ENCODE data around the gene RTEL1. TPM values are rescaled to one million over a fixed set of nuclear protein-coding genes. Genes with fewer than 3 reads are reported as not detected.
"Not testable (repeated sequence)": the region's sequence is repeated elsewhere in the genome, so short reads cannot be mapped to it uniquely, and the experiment has no call there.

Gene RTEL1
- total RNA-seq, 1 donor from 2014 or later, result 55.5 TPM

- Mint-ChIP-seq H3K4me1 (ENCODE audit: low read depth) (peaks cover 5% of the 10 kb centered on the region), H3K27me3 (ENCODE audit: insufficient read depth) (peaks cover 16% of the 10 kb centered on the region), H3K9me3 (no peaks in the 10 kb centered on the region), H3K36me3 (ENCODE audit: low read depth) (no peaks in the 10 kb centered on the region), H3K27ac (no peak overlapping the region), H3K4me3 (no peak overlapping the region)
- intact Hi-C loops (cut with micrococcal nuclease), result no loop called here
- DNase-seq (ENCODE audit: low spot score), result no peak
These were observed 9.9 kb upstream of the RTEL1 start for GRCh38 chr20:63648190-63648589.

- peaks cover 9% of the 10 kb centered on the region for H3K4me1 Mint-ChIP-seq (ENCODE audit: low read depth)
- H3K4me3 Mint-ChIP-seq, result no peak overlapping the region
- no peaks in the 10 kb centered on the region for H3K9me3 Mint-ChIP-seq
- no peaks in the 10 kb centered on the region for H3K36me3 Mint-ChIP-seq (ENCODE audit: low read depth)
- peaks cover 12% of the 10 kb centered on the region for H3K27me3 Mint-ChIP-seq (ENCODE audit: insufficient read depth)
- H3K27ac Mint-ChIP-seq, result no peak overlapping the region
- no peak for DNase-seq (ENCODE audit: low spot score)
- intact Hi-C loops (cut with micrococcal nuclease), result no loop called here
These were observed 9.1 kb upstream of the RTEL1 start for GRCh38 chr20:63648895-63649589.

GRCh38 chr20:63650486-63650885 lies 7.6 kb upstream of the RTEL1 start:
- peaks cover 16% of the 10 kb centered on the region for H3K4me1 Mint-ChIP-seq (ENCODE audit: low read depth)
- H3K36me3 Mint-ChIP-seq (ENCODE audit: low read depth); intact Hi-C loops (cut with micrococcal nuclease); H3K9me3 Mint-ChIP-seq; DNase-seq (ENCODE audit: low spot score); H3K27ac Mint-ChIP-seq; H3K4me3 Mint-ChIP-seq: not testable (repeated sequence)
- peaks cover 12% of the 10 kb centered on the region for H3K27me3 Mint-ChIP-seq (ENCODE audit: insufficient read depth)

GRCh38 chr20:63651942-63652191 lies 6.2 kb upstream of the RTEL1 start:
- Mint-ChIP-seq H3K27me3 (ENCODE audit: insufficient read depth) (peaks cover 15% of the 10 kb centered on the region), H3K4me3 (peak overlapping the region; percentile 82)
- intact Hi-C loops (cut with micrococcal nuclease), result no loop called here

GRCh38 chr20:63652192-63652980 lies 5.7 kb upstream of the RTEL1 start:
- DNase-seq (ENCODE audit: low spot score), result no peak
- intact Hi-C loops (cut with micrococcal nuclease), result no loop called here
- H3K27me3 Mint-ChIP-seq (ENCODE audit: insufficient read depth), result peaks cover 15% of the 10 kb centered on the region

More at GRCh38 chr20:63651942-63652191, 6.2 kb upstream of the RTEL1 start:
- H3K36me3 Mint-ChIP-seq (ENCODE audit: low read depth), result no peaks in the 10 kb centered on the region
- no peak overlapping the region for H3K27ac Mint-ChIP-seq
- no peaks in the 10 kb centered on the region for H3K9me3 Mint-ChIP-seq
- DNase-seq (ENCODE audit: low spot score), result no peak
- peaks cover 16% of the 10 kb centered on the region for H3K4me1 Mint-ChIP-seq (ENCODE audit: low read depth)

GRCh38 chr20:63653041-63653973 lies 4.8 kb upstream of the RTEL1 start, which contains the start of gene STMN3:
Gene STMN3 (minus strand): TSS chr20:63653424. CDS start chr20:63653345, 79 bp downstream.
- DNase-seq (ENCODE audit: low spot score), result peak; percentile 70
- H3K27me3 Mint-ChIP-seq (ENCODE audit: insufficient read depth), result peaks cover 19% of the 10 kb centered on the region
- H3K27ac Mint-ChIP-seq, result no peak within 1 kb of the TSS

More at GRCh38 chr20:63652192-63652980, 5.7 kb upstream of the RTEL1 start:
- Mint-ChIP-seq H3K36me3 (ENCODE audit: low read depth) (no peaks in the 10 kb centered on the region), H3K27ac (no peak overlapping the region), H3K4me1 (ENCODE audit: low read depth) (peaks cover 16% of the 10 kb centered on the region), H3K4me3 (peak overlapping the region; percentile 47), H3K9me3 (no peaks in the 10 kb centered on the region)

GRCh38 chr20:63653974-63654668 lies 4.0 kb upstream of the RTEL1 start:
- intact Hi-C loops (cut with micrococcal nuclease), result no loop called here
- Mint-ChIP-seq H3K27ac (no peak overlapping the region), H3K4me3 (peak overlapping the region; percentile 66), H3K9me3 (no peaks in the 10 kb centered on the region), H3K36me3 (ENCODE audit: low read depth) (peaks cover 3% of the 10 kb centered on the region), H3K4me1 (ENCODE audit: low read depth) (peaks cover 32% of the 10 kb centered on the region), H3K27me3 (ENCODE audit: insufficient read depth) (peaks cover 19% of the 10 kb centered on the region)
- no peak for DNase-seq (ENCODE audit: low spot score)

More at GRCh38 chr20:63653041-63653973, 4.8 kb upstream of the RTEL1 start, which contains the start of gene STMN3:
- Mint-ChIP-seq H3K4me1 (ENCODE audit: low read depth) (peaks cover 23% of the 10 kb centered on the region), H3K4me3 (peak within 1 kb of the TSS; percentile 66), H3K36me3 (ENCODE audit: low read depth) (no peaks in the 10 kb centered on the region), H3K9me3 (no peaks in the 10 kb centered on the region)
- intact Hi-C loops (cut with micrococcal nuclease), result no loop called here

GRCh38 chr20:63655249-63655648 lies 2.9 kb upstream of the RTEL1 start:
- H3K36me3 Mint-ChIP-seq (ENCODE audit: low read depth), result peaks cover 6% of the 10 kb centered on the region
- no peak overlapping the region for H3K4me3 Mint-ChIP-seq
- no peak overlapping the region for H3K27ac Mint-ChIP-seq
- intact Hi-C loops (cut with micrococcal nuclease), result loop anchor here (5.0 kb wide), 1 partner anchor 422 kb away; the partner anchor contains the start of gene RGS19
- no peaks in the 10 kb centered on the region for H3K9me3 Mint-ChIP-seq
- H3K4me1 Mint-ChIP-seq (ENCODE audit: low read depth), result peaks cover 42% of the 10 kb centered on the region
- no peak for DNase-seq (ENCODE audit: low spot score)
- H3K27me3 Mint-ChIP-seq (ENCODE audit: insufficient read depth), result peaks cover 19% of the 10 kb centered on the region

GRCh38 chr20:63656451-63656850 lies 1.7 kb upstream of the RTEL1 start:
- H3K36me3 Mint-ChIP-seq (ENCODE audit: low read depth), result peaks cover 6% of the 10 kb centered on the region
- no peaks in the 10 kb centered on the region for H3K9me3 Mint-ChIP-seq
- intact Hi-C loops (cut with micrococcal nuclease), result loop anchor here (5.0 kb wide), 1 partner anchor 421 kb away; the partner anchor contains the start of gene RGS19
- H3K4me1 Mint-ChIP-seq (ENCODE audit: low read depth), result peaks cover 44% of the 10 kb centered on the region
- peaks cover 12% of the 10 kb centered on the region for H3K27me3 Mint-ChIP-seq (ENCODE audit: insufficient read depth)
- peak overlapping the region; percentile 19 for H3K4me3 Mint-ChIP-seq
- no peak for DNase-seq (ENCODE audit: low spot score)
- peak overlapping the region; percentile 7 for H3K27ac Mint-ChIP-seq

GRCh38 chr20:63657260-63657936 lies 714 bp upstream of the RTEL1 start:
- Mint-ChIP-seq H3K27me3 (ENCODE audit: insufficient read depth) (peaks cover 7% of the 10 kb centered on the region), H3K36me3 (ENCODE audit: low read depth) (peaks cover 9% of the 10 kb centered on the region), H3K4me3 (peak overlapping the region; percentile 94), H3K4me1 (ENCODE audit: low read depth) (peaks cover 41% of the 10 kb centered on the region), H3K27ac (peak overlapping the region; percentile 95), H3K9me3 (no peaks in the 10 kb centered on the region)
- intact Hi-C loops (cut with micrococcal nuclease), result loop anchor here (5.0 kb wide), 1 partner anchor 420 kb away; the partner anchor contains the start of gene RGS19
- no peak for DNase-seq (ENCODE audit: low spot score)

GRCh38 chr20:63658749-63659187 lies 656 bp downstream of the RTEL1 start:
- Mint-ChIP-seq H3K4me1 (ENCODE audit: low read depth) (peaks cover 40% of the 10 kb centered on the region), H3K27ac (peak overlapping the region; percentile 95), H3K36me3 (ENCODE audit: low read depth) (peaks cover 9% of the 10 kb centered on the region), H3K27me3 (ENCODE audit: insufficient read depth) (peaks cover 7% of the 10 kb centered on the region), H3K4me3 (peak overlapping the region; percentile 94), H3K9me3 (no peaks in the 10 kb centered on the region)
- no peak for DNase-seq (ENCODE audit: low spot score)
- intact Hi-C loops (cut with micrococcal nuclease), result loop anchor here (1.0 to 5.0 kb wide), 7 partner anchors 30 to 419 kb away; partner anchors contain the start of genes ARFRP1, RGS19, TPD52L2 and UCKL1
